ENCODE measurements around the gene FGGY.
"Not testable (repeated sequence)": the region's sequence is repeated elsewhere in the genome, so short reads cannot be mapped to it uniquely, and the experiment has no call there.

The FGGY gene

GRCh38 chr1:59492500-59492899 is 195.6 kb downstream of the FGGY start:
- FAIRE-seq = no peak

GRCh38 chr1:59494145-59494833 is 197.4 kb downstream of the FGGY start:
- no peak for FAIRE-seq

- FAIRE-seq = not testable (repeated sequence)
Observed at GRCh38 chr1:59496156-59496555, 199.3 kb downstream of the FGGY start.

GRCh38 chr1:59497616-59498015 is 200.7 kb downstream of the FGGY start:
- FAIRE-seq = no peak

DNA sequence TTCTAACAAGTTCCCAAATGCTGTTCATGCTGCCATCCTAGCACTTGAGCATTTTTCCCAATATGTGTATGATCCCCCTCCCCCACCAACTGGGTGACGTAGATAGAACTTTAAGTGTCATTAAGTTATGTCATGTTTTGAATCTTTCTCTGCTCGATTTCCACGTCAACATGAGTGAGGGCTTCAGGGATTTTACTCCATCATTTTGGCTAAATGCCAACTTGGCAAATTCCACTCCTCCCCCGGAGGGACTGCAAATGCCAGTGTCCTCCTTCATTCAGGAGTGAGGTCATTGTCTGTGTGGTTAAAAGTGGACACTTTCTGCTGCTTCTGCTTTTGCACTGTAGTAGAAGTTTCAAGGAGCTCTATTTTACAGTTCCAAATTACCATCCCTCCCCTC is 201.7 kb downstream of the FGGY start:
- no peak for FAIRE-seq

GRCh38 chr1:59499273-59499942 is 202.5 kb downstream of the FGGY start:
- FAIRE-seq = peak; percentile 8

GRCh38 chr1:59499943-59500569 is 203.2 kb downstream of the FGGY start:
- no peak for FAIRE-seq

- no peak for FAIRE-seq
Observed at GRCh38 chr1:59500950-59501742, 204.3 kb downstream of the FGGY start.

DNA sequence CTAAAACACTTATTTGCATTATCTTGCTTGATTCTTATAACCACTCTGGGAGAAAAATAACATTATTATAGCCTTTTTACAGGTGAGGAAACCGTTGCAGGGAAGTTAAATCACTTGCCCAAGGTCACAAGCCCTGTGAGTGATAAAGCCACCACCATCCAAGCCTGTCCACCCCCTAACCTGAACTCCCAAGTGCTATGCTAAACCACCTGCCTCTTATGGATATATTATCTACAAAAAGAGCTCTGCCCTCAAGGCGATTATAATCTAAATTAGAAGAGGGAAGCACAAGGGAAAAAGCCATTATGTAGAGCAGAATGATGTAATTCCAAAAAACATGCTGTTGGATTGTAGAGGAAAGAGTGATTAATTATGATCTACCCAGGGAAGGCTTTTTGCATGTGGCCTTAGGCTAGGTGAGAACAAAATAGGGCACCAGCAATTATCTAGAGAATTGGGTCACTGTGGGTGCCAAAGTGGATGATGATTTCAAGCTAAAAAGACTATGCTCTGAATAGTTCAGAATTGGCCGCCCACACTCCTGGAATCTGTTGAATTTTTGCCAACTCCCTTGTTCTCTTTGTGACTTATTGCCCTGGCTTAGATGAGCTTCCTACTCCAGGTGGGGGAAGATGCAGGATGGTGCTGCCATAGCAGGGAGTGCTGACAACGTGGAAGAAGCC is 205.3 kb downstream of the FGGY start:
- FAIRE-seq = no peak

DNA sequence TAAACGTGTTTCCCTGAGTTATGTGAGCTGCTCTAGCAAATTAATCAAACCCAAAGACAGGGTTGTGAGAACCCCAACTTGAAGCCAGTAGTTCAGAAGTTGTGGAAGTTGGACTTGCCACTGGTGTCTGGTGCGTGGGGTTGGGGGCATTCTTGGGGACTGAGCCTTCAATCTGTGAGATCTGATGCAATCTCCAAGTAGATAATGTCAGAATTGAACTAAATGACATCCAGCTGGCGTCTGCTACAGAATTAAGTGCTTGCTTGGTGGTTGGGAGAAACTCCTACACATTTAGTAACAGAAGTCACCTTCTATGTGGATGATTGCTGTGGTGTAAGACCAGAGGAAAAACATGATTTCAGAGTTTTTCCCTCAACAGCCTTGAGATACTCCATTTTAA is 207.4 kb downstream of the FGGY start:
- FAIRE-seq = no peak

DNA sequence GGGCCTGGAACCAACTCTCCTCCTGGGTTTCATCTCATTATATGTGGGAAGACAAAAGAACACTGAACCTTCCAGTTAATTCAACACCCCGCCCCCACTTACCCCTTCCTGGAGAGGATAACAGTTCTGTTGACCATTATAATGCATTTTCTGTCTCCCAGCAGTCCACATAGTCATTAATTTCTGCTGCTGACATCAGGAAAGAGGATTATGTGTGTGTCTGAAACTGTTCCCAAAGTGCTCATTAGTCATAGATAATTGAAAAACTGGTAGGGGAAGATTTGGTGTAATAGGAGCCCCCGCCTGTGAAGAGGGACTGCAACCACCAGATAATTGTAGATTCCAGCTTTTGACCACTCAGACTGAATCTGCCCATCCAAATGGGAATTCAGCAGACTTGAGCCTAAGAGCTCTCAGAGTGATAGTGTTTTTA is 208.7 kb downstream of the FGGY start:
- FAIRE-seq = no peak

DNA sequence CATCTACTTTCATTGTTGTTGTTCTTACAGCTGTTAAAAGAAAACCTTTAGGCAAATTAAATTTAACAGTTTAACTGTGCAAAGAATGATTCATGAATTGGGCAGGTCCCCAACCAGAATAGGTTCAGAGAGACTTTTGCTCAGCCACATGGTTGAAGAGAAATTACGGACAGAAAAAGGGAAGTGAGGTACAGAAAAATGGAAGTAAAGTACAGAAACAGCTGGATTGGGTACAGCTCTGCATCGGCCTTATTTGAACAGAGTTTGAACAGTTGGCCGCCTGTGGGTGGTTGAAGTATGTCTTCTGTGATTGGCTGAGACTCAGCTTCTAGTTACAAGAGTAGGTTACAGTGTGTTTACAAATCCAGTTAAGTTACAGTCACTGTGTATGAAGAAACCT is 210.1 kb downstream of the FGGY start:
- peak; percentile 87 for FAIRE-seq

- no peak for FAIRE-seq
Observed at GRCh38 chr1:59509341-59509875, 212.5 kb downstream of the FGGY start.

GRCh38 chr1:59510249-59510648 is 213.4 kb downstream of the FGGY start:
- no peak for FAIRE-seq

GRCh38 chr1:59511476-59512465 is 214.9 kb downstream of the FGGY start:
- no peak for FAIRE-seq

- FAIRE-seq = no peak
Observed at GRCh38 chr1:59512702-59513101, 215.8 kb downstream of the FGGY start.

DNA sequence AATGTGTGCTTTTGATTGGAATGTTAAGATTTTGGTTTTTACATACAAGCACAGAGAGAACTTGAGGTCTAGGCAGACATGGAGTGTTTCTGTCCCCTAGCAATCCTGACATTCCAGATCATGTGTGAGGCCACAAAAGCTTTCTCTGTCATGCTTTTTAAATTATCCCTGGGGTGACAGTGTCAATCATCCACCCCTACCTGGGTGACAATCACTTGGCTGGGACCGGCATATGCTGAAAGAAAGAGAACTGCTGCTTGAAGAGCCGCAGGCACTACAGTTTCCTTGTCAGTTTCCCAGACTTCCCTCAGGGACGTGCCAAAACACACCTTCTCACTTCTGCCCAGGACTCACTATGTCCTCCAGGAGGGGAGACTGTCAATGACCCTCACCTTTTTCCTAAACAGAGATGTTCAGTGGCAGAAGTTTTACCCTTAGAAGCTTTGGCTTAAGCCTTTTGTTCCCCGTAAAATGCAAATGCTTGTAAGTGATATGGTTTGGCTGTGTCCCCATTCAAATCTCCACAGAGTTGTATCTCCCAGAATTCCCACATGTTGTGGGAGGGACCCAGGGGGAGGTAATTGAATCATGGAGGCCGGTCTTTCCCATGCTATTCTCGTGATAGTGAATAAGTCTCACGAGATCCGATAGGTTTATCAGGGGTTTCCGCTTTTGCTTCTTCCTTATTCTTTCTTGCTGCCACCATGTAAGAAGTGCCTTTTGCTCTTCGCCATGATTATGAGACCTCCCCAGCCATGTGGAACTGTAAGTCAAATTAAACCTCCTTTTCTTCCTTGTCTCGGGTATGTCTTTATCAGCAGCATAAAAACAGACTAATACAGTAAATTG is 217.4 kb downstream of the FGGY start:
- no peak for FAIRE-seq

DNA sequence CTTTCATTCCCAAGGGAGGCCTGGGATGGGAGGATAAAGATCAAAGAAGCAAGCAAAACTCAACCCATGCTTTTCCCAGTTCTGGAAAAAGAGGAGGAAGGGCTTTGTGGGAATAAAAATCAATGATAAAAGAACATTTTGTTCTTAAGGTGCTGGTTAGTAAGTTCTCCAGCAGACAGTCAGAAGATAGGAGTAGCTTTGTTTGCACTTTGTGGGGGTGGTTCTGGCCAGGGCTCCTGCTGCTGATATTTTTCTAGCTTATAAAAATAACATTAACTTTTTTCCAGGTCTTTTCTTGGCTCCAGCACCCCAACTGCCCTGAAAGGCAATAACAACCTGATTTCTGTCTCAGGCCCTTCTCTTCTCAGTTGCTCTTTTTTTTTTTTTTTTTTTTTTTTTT is 220.0 kb downstream of the FGGY start:
- FAIRE-seq = no peak

GRCh38 chr1:59520194-59520593 is 223.3 kb downstream of the FGGY start:
- FAIRE-seq = no peak

GRCh38 chr1:59520827-59521418 is 224.0 kb downstream of the FGGY start:
- no peak for FAIRE-seq

All from endometrium (tissue), 2 donors.